CD4-positive, alpha-beta T cell (primary cell): ENCODE results near the gene MIPOL1. TPM values are rescaled to one million over a fixed set of nuclear protein-coding genes. Genes with fewer than 3 reads are reported as not detected.

ENCODE experiments used
- ATAC-seq: fragments of 200-7000 bp; cut with Tn5 transposase; one replicate; pipeline ENCODE4 v1.10.0; 2022; ENCODE audit warnings: mild to moderate bottlenecking; ENCODE audit not compliant: poor library complexity
- CTCF ChIA-PET: fragments of 350-600 bp; sonication (Branson Sonifier 250); formaldehyde crosslinking; loops from one replicate; lab custom pipeline; 2021; ENCODE audit warnings: antibody characterized with exemption, inconsistent platforms; lab: Charles Lee
- POLR2A ChIA-PET: fragments of 350-600 bp; sonication (Branson Sonifier 250); formaldehyde crosslinking; loops from one replicate; lab custom pipeline; 2021; ENCODE audit warnings: antibody characterized with exemption, inconsistent platforms; lab: Charles Lee
- DNase-seq, 14 experiments: peaks; one replicate each; pipeline ENCODE4 v3.0.0-alpha.2; 2013 to 2020; ENCODE audit warnings: mixed read lengths in 2 of 14
- H3K27ac ChIP-seq, 2 donors: one replicate each; pipeline versions ENCODE4 v1.5.1 to v1.7.0; 2013; ENCODE audit warnings: low read length in 2 of 2, low read depth in 1 of 2, mild to moderate bottlenecking in 1 of 2
- H3K27me3 ChIP-seq, 2 experiments: 1 replicate in 1 of 2; 2 replicates in 1 of 2; pipeline versions ENCODE4 v1.6.1 to v1.7.0; 2013; ENCODE audit warnings: low read length in 2 of 2, control low read depth in 1 of 2, mild to moderate bottlenecking in 1 of 2, moderate library complexity in 1 of 2; ENCODE audit not compliant: insufficient read depth in 2 of 2, control insufficient read depth in 1 of 2
- H3K36me3 ChIP-seq: one replicate; pipeline ENCODE4 v1.6.1; 2013; ENCODE audit warnings: low read length, control low read depth; ENCODE audit not compliant: insufficient read depth
- H3K4me1 ChIP-seq: one replicate; pipeline ENCODE4 v1.6.1; 2013; ENCODE audit warnings: low read length, control low read depth; ENCODE audit not compliant: insufficient read depth
- H3K4me3 ChIP-seq: one replicate; pipeline ENCODE4 v1.5.1; 2013; ENCODE audit warnings: mild to moderate bottlenecking, low read length, moderate library complexity
- H3K9me3 ChIP-seq, 2 experiments: 1 replicate in 1 of 2; 2 replicates in 1 of 2; pipeline versions ENCODE4 v1.6.1 to v1.7.0; 2013; ENCODE audit warnings: low read length in 2 of 2, mild to moderate bottlenecking in 2 of 2, control low read depth in 1 of 2, moderate library complexity in 1 of 2; ENCODE audit not compliant: control insufficient read depth in 1 of 2, insufficient read depth in 1 of 2
- H3K27ac Mint-ChIP-seq: one replicate; pipeline ENCODE4 v1.8.0; 2020; ENCODE audit warnings: mixed read lengths
- H3K27me3 Mint-ChIP-seq: one replicate; pipeline ENCODE4 v1.8.0; 2021; ENCODE audit warnings: mixed read lengths
- H3K36me3 Mint-ChIP-seq: one replicate; pipeline ENCODE4 v1.8.0; 2021; ENCODE audit warnings: low read depth, mixed read lengths
- H3K4me1 Mint-ChIP-seq: one replicate; pipeline ENCODE4 v1.8.0; 2021; ENCODE audit warnings: low read depth, mixed read lengths
- H3K4me3 Mint-ChIP-seq: one replicate; pipeline ENCODE4 v1.8.0; 2020; ENCODE audit warnings: mild to moderate bottlenecking, mixed read lengths
- H3K9me3 Mint-ChIP-seq: one replicate; pipeline ENCODE4 v1.8.0; 2020; ENCODE audit warnings: mixed read lengths
- CTCF ChIP-seq: fragments of 200-600 bp; IDR thresholded peaks from one replicate; pipeline ENCODE4 v1.8.0; 2022; ENCODE audit warnings: antibody characterized with exemption, mild to moderate bottlenecking
- intact Hi-C, 2 experiments: fragments of 100-400 bp; cut with DNase I in 1 of 2; cut with micrococcal nuclease in 1 of 2; formaldehyde crosslinking; loops; one replicate each; pipeline versions ENCODE4 v1.15.1 to v1.9.0; 2023 to 2025; cut with DNase I, micrococcal nuclease
- total RNA-seq, 174 experiments: library from RNA in 2 of 174; stranded (reverse) in 2 of 174; gene quantifications; one replicate each; pipeline ENCODE4 v1.2.3 and lab custom pipeline; 2021 to 2026

The MIPOL1 gene
- total RNA-seq, 2 experiments from 2014 or later: 0.30 TPM; not detected in 1

- ChIA-PET CTCF (no interaction called here), POLR2A (no interaction called here)
- no peaks in the 10 kb centered on the region for H3K4me1 ChIP-seq
- Mint-ChIP-seq H3K4me1 (no peaks in the 10 kb centered on the region), H3K27me3 (no peaks in the 10 kb centered on the region), H3K27ac (no peak overlapping the region), H3K36me3 (no peaks in the 10 kb centered on the region), H3K4me3 (no peak overlapping the region), H3K9me3 (peaks cover 13% of the 10 kb centered on the region)
- H3K27me3 ChIP-seq: no peaks in the 10 kb centered on the region
- no peak overlapping the region for H3K4me3 ChIP-seq
- H3K36me3 ChIP-seq: no peaks in the 10 kb centered on the region
- DNase-seq (no peak), ATAC-seq (no peak)
- peaks cover 0 to 12% of the 10 kb centered on the region in 2 experiments for H3K9me3 ChIP-seq
- intact Hi-C loops: no loop called here
- no peak for TF ChIP-seq CTCF
- H3K27ac ChIP-seq: no peak overlapping the region
These were observed 201.8 kb downstream of the MIPOL1 start for GRCh38 chr14:37399517-37399916.

GRCh38 chr14:37401093-37401492 lies 203.4 kb downstream of the MIPOL1 start:
- ChIA-PET POLR2A (no interaction called here), CTCF (no interaction called here)
- intact Hi-C loops: no loop called here
- no peak overlapping the region for H3K4me3 Mint-ChIP-seq
- no peak for TF ChIP-seq CTCF
- Histone ChIP-seq H3K4me1 (no peaks in the 10 kb centered on the region), H3K36me3 (no peaks in the 10 kb centered on the region), H3K27me3 (no peaks in the 10 kb centered on the region), H3K9me3 (peaks cover 0 to 12% of the 10 kb centered on the region in 2 experiments), H3K4me3 (no peak overlapping the region), H3K27ac (no peak overlapping the region)
- DNase-seq (no peak), ATAC-seq (no peak)
- H3K4me1 Mint-ChIP-seq: no peaks in the 10 kb centered on the region
- H3K9me3 Mint-ChIP-seq: peaks cover 12% of the 10 kb centered on the region
- H3K27ac Mint-ChIP-seq: no peak overlapping the region
- H3K27me3 Mint-ChIP-seq: no peaks in the 10 kb centered on the region
- H3K36me3 Mint-ChIP-seq: no peaks in the 10 kb centered on the region

GRCh38 chr14:37403626-37404025 lies 205.9 kb downstream of the MIPOL1 start:
- Histone ChIP-seq H3K9me3 (peaks cover 0 to 5% of the 10 kb centered on the region in 2 experiments), H3K4me1 (no peaks in the 10 kb centered on the region), H3K4me3 (no peak overlapping the region), H3K27ac (no peak overlapping the region), H3K27me3 (no peaks in the 10 kb centered on the region), H3K36me3 (no peaks in the 10 kb centered on the region)
- ChIA-PET CTCF (no interaction called here), POLR2A (no interaction called here)
- DNase-seq (no peak), ATAC-seq (no peak)
- Mint-ChIP-seq H3K4me3 (no peak overlapping the region), H3K9me3 (peaks cover 10% of the 10 kb centered on the region), H3K27ac (no peak overlapping the region), H3K4me1 (no peaks in the 10 kb centered on the region), H3K27me3 (no peaks in the 10 kb centered on the region), H3K36me3 (no peaks in the 10 kb centered on the region)
- no peak for TF ChIP-seq CTCF
- intact Hi-C loops: no loop called here
